ENCODE data around the gene GRM2.

GRM2 gene

DNA sequence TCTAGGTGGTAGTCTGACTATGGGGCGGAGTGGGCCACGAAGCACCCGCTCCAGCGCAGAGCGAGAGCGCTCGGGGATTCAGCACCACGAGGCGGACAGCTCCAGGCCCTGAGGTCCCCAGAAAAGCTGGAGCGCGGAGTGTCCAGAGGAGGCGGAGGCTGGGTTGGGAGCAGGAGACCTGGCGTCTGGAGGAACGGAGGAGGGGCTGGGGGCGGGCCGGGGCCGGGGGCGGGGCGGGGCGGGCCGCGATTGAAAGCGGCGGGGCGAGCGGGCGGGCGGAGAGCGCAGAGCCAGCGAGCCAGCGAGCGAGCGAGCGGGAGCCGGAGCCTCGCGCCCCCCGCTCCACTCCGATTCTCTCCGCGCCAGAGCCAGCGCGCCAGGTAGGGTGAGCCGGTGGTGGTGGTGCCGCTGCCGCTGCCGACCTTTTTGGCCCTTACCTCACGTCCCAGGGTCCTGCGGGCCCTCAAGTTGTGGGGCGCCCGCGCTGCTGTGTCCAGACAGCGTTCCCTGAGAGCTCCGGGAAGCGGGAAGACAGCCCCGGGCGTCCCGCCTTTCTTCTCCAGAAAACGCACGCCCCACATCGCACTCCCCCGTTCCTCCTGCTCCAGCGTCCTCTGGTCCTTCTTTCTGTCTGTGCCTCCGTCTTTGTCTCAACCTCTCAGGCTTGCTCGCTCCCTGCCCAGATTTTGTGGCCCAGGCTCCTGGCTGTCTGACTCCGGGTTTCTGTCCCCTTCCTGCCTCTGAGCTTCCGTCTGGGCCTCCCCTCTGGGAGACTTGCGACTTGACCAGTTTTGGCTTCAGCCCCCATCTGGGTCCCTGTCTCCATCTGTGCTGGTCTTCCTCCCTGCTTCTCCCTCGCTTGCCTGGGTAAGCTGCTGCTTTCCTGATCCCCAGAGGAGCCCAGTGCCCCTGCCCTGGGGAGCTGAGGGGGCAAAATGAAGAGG lies at the start of gene GRM2:
Gene GRM2 (plus strand): TSS at position 281 of the 944 bp plus-strand sequence. CDS start 1,916 bp downstream, outside the sequence.
- H2AFZ ChIP-seq (ENCODE audit: low read depth, low read length) = peak within 1 kb of the TSS; percentile 58
- H3K27me3 ChIP-seq (ENCODE audit: insufficient read depth, low read length) = peaks cover 7% of the 10 kb centered on the region
- peaks cover 36% of the 10 kb centered on the region for H3K4me1 ChIP-seq (ENCODE audit: insufficient read depth, low read length)
- no peaks in the 10 kb centered on the region for H3K36me3 ChIP-seq (ENCODE audit: insufficient read depth, low read length)
- H3K9me3 ChIP-seq (ENCODE audit: low read length) = no peaks in the 10 kb centered on the region
- H3K4me3 ChIP-seq (ENCODE audit: low read length) = peak within 1 kb of the TSS; percentile 52

DNA sequence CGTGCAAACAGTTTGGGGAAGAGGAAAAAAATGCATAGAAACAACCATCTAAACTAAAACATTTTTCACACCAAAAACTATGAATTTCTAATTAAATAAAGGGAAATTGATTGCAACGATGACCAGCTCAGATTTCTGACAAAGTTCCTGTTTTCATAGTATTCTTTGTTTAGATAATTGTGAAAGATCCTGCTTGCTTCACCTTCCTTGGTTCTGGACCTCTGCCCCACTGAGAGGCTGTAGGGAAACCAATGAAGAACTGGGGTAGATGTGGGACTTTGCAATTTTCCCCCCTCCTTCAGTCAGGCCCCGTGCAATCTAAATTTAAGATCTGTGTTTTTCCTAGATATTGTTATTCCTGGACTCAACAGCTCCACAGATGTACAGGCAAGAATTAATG lies 49.6 kb upstream of the GRM2 start:
- H3K27me3 ChIP-seq (ENCODE audit: insufficient read depth, low read length) = no peaks in the 10 kb centered on the region
- H2AFZ ChIP-seq (ENCODE audit: low read depth, low read length) = no peak overlapping the region
- no peak overlapping the region for H3K4me3 ChIP-seq (ENCODE audit: low read length)
- H3K9me3 ChIP-seq (ENCODE audit: low read length) = no peaks in the 10 kb centered on the region
- no peaks in the 10 kb centered on the region for H3K4me1 ChIP-seq (ENCODE audit: insufficient read depth, low read length)
- H3K36me3 ChIP-seq (ENCODE audit: insufficient read depth, low read length) = peaks cover 64% of the 10 kb centered on the region

DNA sequence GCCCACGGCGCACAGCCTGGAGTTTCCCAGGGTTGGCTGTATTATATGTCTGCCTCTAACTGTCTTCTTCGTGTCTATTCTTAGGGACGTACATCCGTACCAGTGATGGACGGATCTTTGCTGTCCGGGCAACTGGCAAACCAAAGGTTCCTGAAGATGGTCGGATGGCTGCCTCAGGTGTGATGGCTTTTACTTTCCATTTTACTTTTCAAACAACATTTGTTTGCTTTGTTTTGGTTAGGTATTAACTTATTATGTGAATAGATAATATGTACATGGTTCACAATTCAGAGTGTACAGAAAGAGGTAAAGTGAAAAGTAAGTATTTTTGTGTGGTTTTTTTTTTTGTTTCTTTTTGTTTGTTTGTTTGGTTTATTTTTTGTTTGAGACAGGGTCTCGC lies 46.9 kb upstream of the GRM2 start:
- H3K36me3 ChIP-seq (ENCODE audit: insufficient read depth, low read length) = peaks cover 78% of the 10 kb centered on the region
- no peaks in the 10 kb centered on the region for H3K9me3 ChIP-seq (ENCODE audit: low read length)
- H3K4me3 ChIP-seq (ENCODE audit: low read length) = no peak overlapping the region
- H3K4me1 ChIP-seq (ENCODE audit: insufficient read depth, low read length) = no peaks in the 10 kb centered on the region
- no peak overlapping the region for H2AFZ ChIP-seq (ENCODE audit: low read depth, low read length)
- no peaks in the 10 kb centered on the region for H3K27me3 ChIP-seq (ENCODE audit: insufficient read depth, low read length)

DNA sequence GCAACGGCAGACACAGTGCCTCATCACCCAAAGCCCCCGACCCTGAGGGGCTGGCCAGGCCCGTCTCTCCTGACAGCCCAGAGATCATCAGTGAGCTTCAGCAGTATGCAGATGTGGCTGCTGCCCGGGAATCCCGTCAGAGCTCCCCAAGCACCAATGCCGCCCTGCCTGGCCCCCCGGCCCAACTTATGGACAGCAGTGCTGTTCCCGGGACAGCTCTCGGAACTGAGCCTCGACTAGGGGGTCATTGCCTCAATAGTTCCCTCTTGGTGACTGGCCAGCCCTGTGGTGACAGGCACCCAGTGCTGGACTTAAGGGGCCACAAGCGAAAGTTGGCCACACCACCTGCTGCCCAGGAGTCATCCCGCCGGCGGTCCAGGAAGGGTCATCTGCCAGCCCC lies 44.4 kb upstream of the GRM2 start:
- Histone ChIP-seq H3K9me3 (ENCODE audit: low read length) (no peaks in the 10 kb centered on the region), H3K36me3 (ENCODE audit: insufficient read depth, low read length) (peaks cover 61% of the 10 kb centered on the region), H2AFZ (ENCODE audit: low read depth, low read length) (no peak overlapping the region), H3K27me3 (ENCODE audit: insufficient read depth, low read length) (no peaks in the 10 kb centered on the region), H3K4me1 (ENCODE audit: insufficient read depth, low read length) (no peaks in the 10 kb centered on the region), H3K4me3 (ENCODE audit: low read length) (no peak overlapping the region)

DNA sequence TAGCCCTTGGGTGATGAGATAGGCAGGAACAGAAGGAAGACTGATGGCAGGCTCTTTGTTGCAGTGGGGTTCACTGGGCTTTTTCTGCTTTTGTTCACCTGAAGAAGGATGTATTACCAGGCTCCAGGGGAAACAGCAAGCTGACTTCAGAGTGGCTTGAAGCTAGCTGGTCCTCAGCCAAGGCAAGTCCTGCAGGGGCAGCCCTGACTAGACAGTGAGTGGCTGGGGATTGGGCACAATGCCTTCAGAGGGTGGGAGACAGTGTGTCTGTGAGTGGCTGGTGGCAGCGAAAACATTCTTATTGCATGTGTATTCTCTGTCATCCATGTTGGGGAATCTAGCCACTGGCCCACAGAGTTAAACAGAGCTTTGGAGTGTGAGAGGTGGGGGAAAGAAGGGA lies 38.1 kb upstream of the GRM2 start:
- Histone ChIP-seq H3K36me3 (ENCODE audit: insufficient read depth, low read length) (peaks cover 9% of the 10 kb centered on the region), H3K4me1 (ENCODE audit: insufficient read depth, low read length) (peaks cover 21% of the 10 kb centered on the region), H2AFZ (ENCODE audit: low read depth, low read length) (no peak overlapping the region), H3K4me3 (ENCODE audit: low read length) (no peak overlapping the region), H3K9me3 (ENCODE audit: low read length) (no peaks in the 10 kb centered on the region), H3K27me3 (ENCODE audit: insufficient read depth, low read length) (no peaks in the 10 kb centered on the region)

DNA sequence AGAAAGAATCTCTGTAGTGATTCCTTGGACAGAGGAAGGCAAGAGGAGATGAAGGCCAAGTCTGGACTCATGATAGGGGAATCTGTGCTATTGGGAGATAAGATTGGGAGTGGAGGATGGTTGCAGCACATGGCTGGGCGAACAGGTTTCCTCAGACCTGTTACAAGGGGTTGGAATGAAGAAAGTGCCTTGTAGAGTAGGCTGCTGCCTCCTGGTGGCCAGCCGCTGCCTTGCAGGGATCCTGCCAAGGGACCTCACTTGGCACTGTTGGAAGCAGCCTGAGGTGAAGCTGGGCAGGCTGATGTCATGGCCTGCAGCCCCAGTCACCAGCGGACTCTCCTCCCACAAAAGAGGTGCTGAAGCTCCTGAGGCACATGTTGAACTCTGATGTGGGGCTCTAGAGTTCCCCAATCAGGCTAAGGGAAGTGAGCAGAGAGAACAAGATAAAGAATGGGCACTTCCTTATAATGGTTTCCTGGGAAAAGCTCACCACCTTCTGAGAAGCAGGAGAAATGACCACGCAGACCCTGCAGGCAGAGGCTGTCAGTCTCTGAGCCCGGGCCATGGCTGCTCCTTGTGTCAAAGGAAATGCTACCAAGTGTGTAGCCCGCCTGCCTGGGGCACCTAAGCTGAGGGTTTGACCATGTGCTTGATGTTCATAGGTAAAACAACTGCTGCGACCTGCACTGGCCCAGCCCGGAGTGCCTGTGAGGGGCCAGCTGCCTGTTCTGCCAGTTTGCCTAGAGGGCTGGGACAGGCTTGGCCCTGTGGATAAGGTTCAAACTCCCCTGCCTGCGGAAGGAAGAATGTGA lies 37.4 kb upstream of the GRM2 start:
- Histone ChIP-seq H3K9me3 (ENCODE audit: low read length) (no peaks in the 10 kb centered on the region), H3K36me3 (ENCODE audit: insufficient read depth, low read length) (peaks cover 5% of the 10 kb centered on the region), H2AFZ (ENCODE audit: low read depth, low read length) (no peak overlapping the region), H3K27me3 (ENCODE audit: insufficient read depth, low read length) (no peaks in the 10 kb centered on the region), H3K4me3 (ENCODE audit: low read length) (no peak overlapping the region), H3K4me1 (ENCODE audit: insufficient read depth, low read length) (peaks cover 21% of the 10 kb centered on the region)

DNA sequence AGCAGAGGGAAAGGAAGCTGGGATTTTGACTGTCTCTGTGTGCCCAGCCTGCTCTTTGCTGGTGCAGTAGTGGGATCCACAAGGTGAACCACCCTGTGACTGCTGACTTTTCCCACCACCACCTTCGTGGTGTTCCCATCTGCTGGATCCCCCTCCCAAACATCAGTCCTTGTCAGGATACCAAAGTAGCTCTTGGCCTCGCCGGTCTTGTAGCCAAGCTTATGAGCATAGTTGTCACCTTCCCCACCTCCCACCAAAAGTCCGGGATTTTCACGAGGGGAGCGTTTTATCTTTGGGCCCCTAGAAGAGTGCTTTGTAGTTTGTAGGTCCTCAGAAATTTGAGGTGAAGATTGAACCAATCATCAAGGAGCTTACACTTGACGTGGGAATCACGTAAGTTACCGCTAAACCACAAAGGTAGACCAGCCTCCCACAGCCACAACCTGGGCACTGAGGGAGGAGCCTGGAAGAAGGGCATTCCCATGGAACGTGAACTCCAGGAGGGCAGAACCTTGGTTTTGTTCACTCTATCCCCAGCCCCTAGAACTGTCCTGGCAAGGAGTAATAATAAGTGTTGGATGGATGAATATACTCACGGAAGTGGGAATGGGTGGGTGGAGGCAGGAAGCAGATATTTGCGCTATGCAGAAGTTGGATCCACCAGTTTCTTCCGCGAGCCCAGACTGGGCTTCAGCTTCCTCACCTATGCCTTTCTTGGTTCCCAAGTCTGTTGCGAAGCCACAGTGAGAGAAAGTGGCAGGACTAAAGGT lies 36.6 kb upstream of the GRM2 start:
- H3K4me1 ChIP-seq (ENCODE audit: insufficient read depth, low read length) = peaks cover 21% of the 10 kb centered on the region
- H2AFZ ChIP-seq (ENCODE audit: low read depth, low read length) = no peak overlapping the region
- H3K4me3 ChIP-seq (ENCODE audit: low read length) = peak overlapping the region; percentile 74
- H3K27me3 ChIP-seq (ENCODE audit: insufficient read depth, low read length) = no peaks in the 10 kb centered on the region
- peaks cover 3% of the 10 kb centered on the region for H3K36me3 ChIP-seq (ENCODE audit: insufficient read depth, low read length)
- no peaks in the 10 kb centered on the region for H3K9me3 ChIP-seq (ENCODE audit: low read length)

DNA sequence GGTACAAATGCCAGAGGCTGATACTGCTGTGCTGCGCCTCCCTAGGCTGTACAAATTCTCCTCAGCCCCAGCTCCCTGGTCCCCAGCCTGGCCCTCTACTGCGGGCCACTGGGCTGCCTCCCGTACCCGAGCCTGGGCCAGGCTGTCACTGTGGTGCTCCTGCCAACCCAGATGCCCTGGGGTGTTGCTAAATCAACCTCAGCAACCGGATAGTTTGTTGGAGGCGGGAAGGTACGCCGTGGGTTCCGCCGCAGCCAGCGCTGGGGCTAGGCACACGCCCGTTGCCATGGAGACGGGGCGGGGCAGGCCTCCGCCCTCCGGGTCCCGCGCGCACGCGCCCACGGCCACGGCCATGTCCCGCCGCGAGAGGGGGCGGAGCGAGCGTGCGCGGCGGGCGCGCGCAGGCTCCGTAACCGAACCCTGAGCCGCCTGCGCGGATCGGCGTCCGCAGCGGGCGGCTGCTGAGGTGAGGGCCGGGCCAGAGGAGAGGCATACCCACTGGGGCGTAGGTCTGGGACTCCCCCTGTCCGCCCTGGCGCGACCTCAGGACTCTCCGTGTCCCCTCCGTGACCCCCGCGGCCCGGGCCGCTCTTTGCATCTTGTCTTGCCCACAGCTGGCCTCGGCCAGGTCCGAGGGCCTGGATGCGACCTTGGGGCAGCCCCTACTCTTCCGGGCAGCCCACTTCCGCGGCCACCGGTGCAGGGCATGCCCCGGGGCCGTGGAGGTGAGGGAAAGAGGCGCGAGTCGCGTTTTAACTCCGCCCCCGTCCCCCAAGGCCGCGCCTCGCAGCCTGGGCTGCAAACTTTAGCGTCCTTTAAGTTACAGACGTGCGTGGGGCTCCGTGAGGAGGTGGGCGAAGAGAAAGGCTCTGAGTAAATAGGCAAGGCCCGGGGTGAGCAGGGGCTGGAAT lies 35.8 kb upstream of the GRM2 start, which contains the start of gene TEX264:
Gene TEX264 (plus strand): TSS at position 430 of the 911 bp plus-strand sequence. CDS start 3,053 bp downstream, outside the sequence.
- Histone ChIP-seq H2AFZ (ENCODE audit: low read depth, low read length) (peak within 1 kb of the TSS; percentile 55), H3K4me1 (ENCODE audit: insufficient read depth, low read length) (peaks cover 21% of the 10 kb centered on the region), H3K36me3 (ENCODE audit: insufficient read depth, low read length) (peaks cover 3% of the 10 kb centered on the region), H3K27me3 (ENCODE audit: insufficient read depth, low read length) (no peaks in the 10 kb centered on the region), H3K9me3 (ENCODE audit: low read length) (no peaks in the 10 kb centered on the region), H3K4me3 (ENCODE audit: low read length) (peak within 1 kb of the TSS; percentile 74)

DNA sequence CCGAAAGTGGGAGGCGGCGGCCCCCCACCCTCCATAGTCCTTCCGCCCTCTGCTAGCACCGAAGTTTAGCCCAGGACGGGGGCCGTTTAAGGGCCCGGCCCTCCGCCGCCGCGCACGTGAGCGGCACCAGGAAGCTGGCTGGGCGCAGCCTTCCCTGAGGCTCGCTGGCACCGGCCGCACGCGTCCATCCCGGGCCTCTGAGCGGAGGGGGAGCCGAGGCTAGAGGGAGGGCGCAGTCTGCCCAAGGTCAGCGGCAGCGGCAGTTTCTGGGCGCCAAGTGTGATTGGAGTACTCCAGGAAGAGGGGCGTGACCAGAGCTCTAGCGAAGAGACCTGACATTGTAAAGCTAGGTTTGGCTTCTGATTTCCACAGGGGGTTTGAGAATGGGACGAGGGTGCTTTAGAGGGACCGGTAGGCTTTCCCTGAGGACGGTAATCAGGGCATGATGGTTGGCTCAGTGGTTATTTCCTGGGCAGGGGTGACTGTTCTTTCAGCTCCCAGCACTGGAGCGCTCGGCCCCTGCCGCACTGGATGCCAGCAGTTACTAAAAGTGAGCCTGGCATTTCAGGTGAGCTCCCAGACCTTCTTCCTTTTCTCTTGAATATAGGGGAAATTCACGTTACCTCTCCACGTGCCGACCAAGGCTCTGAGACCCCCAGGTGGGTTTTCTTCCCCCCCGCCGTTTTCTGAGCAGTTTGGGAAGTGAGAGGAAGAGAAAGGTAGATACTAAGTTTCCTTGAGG lies 35.0 kb upstream of the GRM2 start:
- no peaks in the 10 kb centered on the region for H3K9me3 ChIP-seq (ENCODE audit: low read length)
- peaks cover under 1% of the 10 kb centered on the region for H3K36me3 ChIP-seq (ENCODE audit: insufficient read depth, low read length)
- H3K4me1 ChIP-seq (ENCODE audit: insufficient read depth, low read length) = peaks cover 21% of the 10 kb centered on the region
- H3K27me3 ChIP-seq (ENCODE audit: insufficient read depth, low read length) = no peaks in the 10 kb centered on the region
- peak overlapping the region; percentile 55 for H2AFZ ChIP-seq (ENCODE audit: low read depth, low read length)
- H3K4me3 ChIP-seq (ENCODE audit: low read length) = peak overlapping the region; percentile 74

DNA sequence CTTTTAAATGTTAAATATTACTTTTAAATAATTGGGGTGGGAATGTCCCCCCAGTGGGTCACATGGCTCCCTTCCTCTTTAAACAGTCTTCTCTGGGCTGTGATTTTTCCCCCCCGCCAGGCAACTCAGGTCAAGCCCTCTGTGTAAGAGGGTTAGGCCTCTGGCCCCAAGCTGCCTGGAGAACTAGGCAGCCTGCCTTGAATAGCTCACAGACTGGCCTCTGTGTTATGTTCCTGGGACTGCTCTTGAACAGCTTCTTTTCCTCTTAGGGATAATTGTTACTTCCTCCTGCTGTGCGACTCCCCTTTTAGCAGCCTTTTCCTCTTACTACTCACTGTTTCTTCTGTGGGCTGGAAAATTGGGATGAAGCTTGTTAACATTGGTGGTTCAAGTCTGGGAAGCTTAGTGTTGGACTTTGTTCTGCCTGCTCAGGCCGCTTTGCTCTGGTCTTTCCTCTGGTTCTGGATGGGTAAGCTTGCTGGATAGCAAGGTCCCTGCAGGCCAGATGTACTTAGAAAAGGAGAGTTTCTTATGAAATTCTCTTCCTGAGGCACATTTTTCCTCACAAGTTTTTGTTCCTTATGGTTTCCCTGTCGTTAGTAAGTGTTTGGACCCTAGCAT lies 33.6 kb upstream of the GRM2 start:
- no peak overlapping the region for H3K4me3 ChIP-seq (ENCODE audit: low read length)
- H3K36me3 ChIP-seq (ENCODE audit: insufficient read depth, low read length) = no peaks in the 10 kb centered on the region
- peaks cover 21% of the 10 kb centered on the region for H3K4me1 ChIP-seq (ENCODE audit: insufficient read depth, low read length)
- no peak overlapping the region for H2AFZ ChIP-seq (ENCODE audit: low read depth, low read length)
- no peaks in the 10 kb centered on the region for H3K27me3 ChIP-seq (ENCODE audit: insufficient read depth, low read length)
- no peaks in the 10 kb centered on the region for H3K9me3 ChIP-seq (ENCODE audit: low read length)

Measured in neuron (in vitro differentiated cells).